Measurements from ENCODE around the gene ISLR. TPM values are rescaled to one million over a fixed set of nuclear protein-coding genes. Genes with fewer than 3 reads are reported as not detected.

The ISLR gene
- total and polyA plus RNA-seq, 2 of the 8 experiments (the other 6 are each of a cell fraction or from before 2014, with no cell fraction given) = 0.29 to 0.35 TPM

GRCh38 chr15:74213858-74214284, 40.4 kb downstream of the ISLR start (continued):
- TF ChIP-seq, protein P1, sequence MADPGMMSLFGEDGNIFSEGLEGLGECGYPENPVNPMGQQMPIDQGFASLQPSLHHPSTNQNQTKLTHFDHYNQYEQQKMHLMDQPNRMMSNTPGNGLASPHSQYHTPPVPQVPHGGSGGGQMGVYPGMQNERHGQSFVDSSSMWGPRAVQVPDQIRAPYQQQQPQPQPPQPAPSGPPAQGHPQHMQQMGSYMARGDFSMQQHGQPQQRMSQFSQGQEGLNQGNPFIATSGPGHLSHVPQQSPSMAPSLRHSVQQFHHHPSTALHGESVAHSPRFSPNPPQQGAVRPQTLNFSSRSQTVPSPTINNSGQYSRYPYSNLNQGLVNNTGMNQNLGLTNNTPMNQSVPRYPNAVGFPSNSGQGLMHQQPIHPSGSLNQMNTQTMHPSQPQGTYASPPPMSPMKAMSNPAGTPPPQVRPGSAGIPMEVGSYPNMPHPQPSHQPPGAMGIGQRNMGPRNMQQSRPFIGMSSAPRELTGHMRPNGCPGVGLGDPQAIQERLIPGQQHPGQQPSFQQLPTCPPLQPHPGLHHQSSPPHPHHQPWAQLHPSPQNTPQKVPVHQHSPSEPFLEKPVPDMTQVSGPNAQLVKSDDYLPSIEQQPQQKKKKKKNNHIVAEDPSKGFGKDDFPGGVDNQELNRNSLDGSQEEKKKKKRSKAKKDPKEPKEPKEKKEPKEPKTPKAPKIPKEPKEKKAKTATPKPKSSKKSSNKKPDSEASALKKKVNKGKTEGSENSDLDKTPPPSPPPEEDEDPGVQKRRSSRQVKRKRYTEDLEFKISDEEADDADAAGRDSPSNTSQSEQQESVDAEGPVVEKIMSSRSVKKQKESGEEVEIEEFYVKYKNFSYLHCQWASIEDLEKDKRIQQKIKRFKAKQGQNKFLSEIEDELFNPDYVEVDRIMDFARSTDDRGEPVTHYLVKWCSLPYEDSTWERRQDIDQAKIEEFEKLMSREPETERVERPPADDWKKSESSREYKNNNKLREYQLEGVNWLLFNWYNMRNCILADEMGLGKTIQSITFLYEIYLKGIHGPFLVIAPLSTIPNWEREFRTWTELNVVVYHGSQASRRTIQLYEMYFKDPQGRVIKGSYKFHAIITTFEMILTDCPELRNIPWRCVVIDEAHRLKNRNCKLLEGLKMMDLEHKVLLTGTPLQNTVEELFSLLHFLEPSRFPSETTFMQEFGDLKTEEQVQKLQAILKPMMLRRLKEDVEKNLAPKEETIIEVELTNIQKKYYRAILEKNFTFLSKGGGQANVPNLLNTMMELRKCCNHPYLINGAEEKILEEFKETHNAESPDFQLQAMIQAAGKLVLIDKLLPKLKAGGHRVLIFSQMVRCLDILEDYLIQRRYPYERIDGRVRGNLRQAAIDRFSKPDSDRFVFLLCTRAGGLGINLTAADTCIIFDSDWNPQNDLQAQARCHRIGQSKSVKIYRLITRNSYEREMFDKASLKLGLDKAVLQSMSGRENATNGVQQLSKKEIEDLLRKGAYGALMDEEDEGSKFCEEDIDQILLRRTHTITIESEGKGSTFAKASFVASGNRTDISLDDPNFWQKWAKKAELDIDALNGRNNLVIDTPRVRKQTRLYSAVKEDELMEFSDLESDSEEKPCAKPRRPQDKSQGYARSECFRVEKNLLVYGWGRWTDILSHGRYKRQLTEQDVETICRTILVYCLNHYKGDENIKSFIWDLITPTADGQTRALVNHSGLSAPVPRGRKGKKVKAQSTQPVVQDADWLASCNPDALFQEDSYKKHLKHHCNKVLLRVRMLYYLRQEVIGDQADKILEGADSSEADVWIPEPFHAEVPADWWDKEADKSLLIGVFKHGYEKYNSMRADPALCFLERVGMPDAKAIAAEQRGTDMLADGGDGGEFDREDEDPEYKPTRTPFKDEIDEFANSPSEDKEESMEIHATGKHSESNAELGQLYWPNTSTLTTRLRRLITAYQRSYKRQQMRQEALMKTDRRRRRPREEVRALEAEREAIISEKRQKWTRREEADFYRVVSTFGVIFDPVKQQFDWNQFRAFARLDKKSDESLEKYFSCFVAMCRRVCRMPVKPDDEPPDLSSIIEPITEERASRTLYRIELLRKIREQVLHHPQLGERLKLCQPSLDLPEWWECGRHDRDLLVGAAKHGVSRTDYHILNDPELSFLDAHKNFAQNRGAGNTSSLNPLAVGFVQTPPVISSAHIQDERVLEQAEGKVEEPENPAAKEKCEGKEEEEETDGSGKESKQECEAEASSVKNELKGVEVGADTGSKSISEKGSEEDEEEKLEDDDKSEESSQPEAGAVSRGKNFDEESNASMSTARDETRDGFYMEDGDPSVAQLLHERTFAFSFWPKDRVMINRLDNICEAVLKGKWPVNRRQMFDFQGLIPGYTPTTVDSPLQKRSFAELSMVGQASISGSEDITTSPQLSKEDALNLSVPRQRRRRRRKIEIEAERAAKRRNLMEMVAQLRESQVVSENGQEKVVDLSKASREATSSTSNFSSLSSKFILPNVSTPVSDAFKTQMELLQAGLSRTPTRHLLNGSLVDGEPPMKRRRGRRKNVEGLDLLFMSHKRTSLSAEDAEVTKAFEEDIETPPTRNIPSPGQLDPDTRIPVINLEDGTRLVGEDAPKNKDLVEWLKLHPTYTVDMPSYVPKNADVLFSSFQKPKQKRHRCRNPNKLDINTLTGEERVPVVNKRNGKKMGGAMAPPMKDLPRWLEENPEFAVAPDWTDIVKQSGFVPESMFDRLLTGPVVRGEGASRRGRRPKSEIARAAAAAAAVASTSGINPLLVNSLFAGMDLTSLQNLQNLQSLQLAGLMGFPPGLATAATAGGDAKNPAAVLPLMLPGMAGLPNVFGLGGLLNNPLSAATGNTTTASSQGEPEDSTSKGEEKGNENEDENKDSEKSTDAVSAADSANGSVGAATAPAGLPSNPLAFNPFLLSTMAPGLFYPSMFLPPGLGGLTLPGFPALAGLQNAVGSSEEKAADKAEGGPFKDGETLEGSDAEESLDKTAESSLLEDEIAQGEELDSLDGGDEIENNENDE (IDR thresholded peaks at IDR 0.05; ENCODE audit: insufficient replicate concordance, low read length) = no peak
- TF ChIP-seq MAX (IDR thresholded peaks at IDR 0.05) = peak; percentile 82
- peak; percentile 72 for TF ChIP-seq ASH2L (IDR thresholded peaks at IDR 0.05; ENCODE audit: low read length)
- 0 out of 2 replicates have a peak, but pooled peaks have one; percentile 4 for TF ChIP-seq YY1 (IDR thresholded peaks at IDR 0.05; ENCODE audit: low read depth, low read length)
- TF ChIP-seq, protein P2, sequence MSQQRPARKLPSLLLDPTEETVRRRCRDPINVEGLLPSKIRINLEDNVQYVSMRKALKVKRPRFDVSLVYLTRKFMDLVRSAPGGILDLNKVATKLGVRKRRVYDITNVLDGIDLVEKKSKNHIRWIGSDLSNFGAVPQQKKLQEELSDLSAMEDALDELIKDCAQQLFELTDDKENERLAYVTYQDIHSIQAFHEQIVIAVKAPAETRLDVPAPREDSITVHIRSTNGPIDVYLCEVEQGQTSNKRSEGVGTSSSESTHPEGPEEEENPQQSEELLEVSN (IDR thresholded peaks at IDR 0.05) = no peak
- no peak for TF ChIP-seq ZNF274 (IDR thresholded peaks at IDR 0.05; ENCODE audit: borderline replicate concordance, extremely low read depth, low read length)
- TF ChIP-seq EGR1 (IDR thresholded peaks at IDR 0.05; ENCODE audit: borderline replicate concordance, low read depth, low read length) = peak; percentile 57; the same call in 1 of the 2 replicates
- TF ChIP-seq TEAD4 (IDR thresholded peaks at IDR 0.05; ENCODE audit: low read depth, low read length) = no peak

All from H1 (cell line).